ENCODE results near the gene SUSD6. TPM values are rescaled to one million over a fixed set of nuclear protein-coding genes. Genes with fewer than 3 reads are reported as not detected.

Gene SUSD6
- total RNA-seq, 1 donor from 2014 or later: 31.2 TPM

GRCh38 chr14:69620211-69620611 lies 8.8 kb downstream of the SUSD6 start:
- Mint-ChIP-seq H3K4me1 (ENCODE audit: unreplicated experiment) (peaks cover 56% of the 10 kb centered on the region), H3K4me3 (ENCODE audit: unreplicated experiment) (no peak overlapping the region), H3K27ac (ENCODE audit: unreplicated experiment) (no peak overlapping the region), H3K36me3 (ENCODE audit: unreplicated experiment) (peaks cover 4% of the 10 kb centered on the region), H3K9me3 (ENCODE audit: unreplicated experiment) (no peaks in the 10 kb centered on the region), H3K27me3 (ENCODE audit: unreplicated experiment) (no peaks in the 10 kb centered on the region)
- no peak for TF ChIP-seq CTCF (IDR thresholded peaks at IDR 0.05)
- DNase-seq (ENCODE audit: extremely low spot score, unreplicated experiment): no peak

- Mint-ChIP-seq H3K27ac (ENCODE audit: unreplicated experiment) (no peak overlapping the region), H3K4me1 (ENCODE audit: unreplicated experiment) (peaks cover 55% of the 10 kb centered on the region), H3K36me3 (ENCODE audit: unreplicated experiment) (peaks cover 4% of the 10 kb centered on the region), H3K4me3 (ENCODE audit: unreplicated experiment) (no peak overlapping the region), H3K27me3 (ENCODE audit: unreplicated experiment) (no peaks in the 10 kb centered on the region), H3K9me3 (ENCODE audit: unreplicated experiment) (no peaks in the 10 kb centered on the region)
- DNase-seq (ENCODE audit: extremely low spot score, unreplicated experiment): no peak
- TF ChIP-seq CTCF (IDR thresholded peaks at IDR 0.05): no peak
Observed at GRCh38 chr14:69620981-69621380, 9.6 kb downstream of the SUSD6 start.

GRCh38 chr14:69624136-69624535 lies 12.7 kb downstream of the SUSD6 start:
- Mint-ChIP-seq H3K9me3 (ENCODE audit: unreplicated experiment) (no peaks in the 10 kb centered on the region), H3K4me3 (ENCODE audit: unreplicated experiment) (no peak overlapping the region), H3K27ac (ENCODE audit: unreplicated experiment) (no peak overlapping the region), H3K27me3 (ENCODE audit: unreplicated experiment) (no peaks in the 10 kb centered on the region), H3K4me1 (ENCODE audit: unreplicated experiment) (peaks cover 32% of the 10 kb centered on the region), H3K36me3 (ENCODE audit: unreplicated experiment) (peaks cover 6% of the 10 kb centered on the region)
- TF ChIP-seq CTCF (IDR thresholded peaks at IDR 0.05): no peak
- no peak for DNase-seq (ENCODE audit: extremely low spot score, unreplicated experiment)

- peaks cover 2% of the 10 kb centered on the region for H3K36me3 Mint-ChIP-seq (ENCODE audit: unreplicated experiment)
- TF ChIP-seq CTCF (IDR thresholded peaks at IDR 0.05): no peak
- no peak overlapping the region for H3K4me3 Mint-ChIP-seq (ENCODE audit: unreplicated experiment)
- DNase-seq (ENCODE audit: extremely low spot score, unreplicated experiment): no peak
- no peaks in the 10 kb centered on the region for H3K27me3 Mint-ChIP-seq (ENCODE audit: unreplicated experiment)
- peaks cover 29% of the 10 kb centered on the region for H3K4me1 Mint-ChIP-seq (ENCODE audit: unreplicated experiment)
- H3K27ac Mint-ChIP-seq (ENCODE audit: unreplicated experiment): no peak overlapping the region
- H3K9me3 Mint-ChIP-seq (ENCODE audit: unreplicated experiment): no peaks in the 10 kb centered on the region
Observed at GRCh38 chr14:69625299-69626131, 14.1 kb downstream of the SUSD6 start.

GRCh38 chr14:69626132-69626500 lies 14.7 kb downstream of the SUSD6 start:
- TF ChIP-seq CTCF (IDR thresholded peaks at IDR 0.05): no peak
- Mint-ChIP-seq H3K27me3 (ENCODE audit: unreplicated experiment) (no peaks in the 10 kb centered on the region), H3K36me3 (ENCODE audit: unreplicated experiment) (peaks cover 2% of the 10 kb centered on the region), H3K9me3 (ENCODE audit: unreplicated experiment) (no peaks in the 10 kb centered on the region), H3K4me3 (ENCODE audit: unreplicated experiment) (no peak overlapping the region), H3K4me1 (ENCODE audit: unreplicated experiment) (peaks cover 31% of the 10 kb centered on the region), H3K27ac (ENCODE audit: unreplicated experiment) (no peak overlapping the region)
- no peak for DNase-seq (ENCODE audit: extremely low spot score, unreplicated experiment)

Data from osteocyte (in vitro differentiated cells).